H9 (cell line): ENCODE data around the gene MRPL36. TPM values are rescaled to one million over a fixed set of nuclear protein-coding genes. Genes with fewer than 3 reads are reported as not detected.

Experiments used
- DNase-seq: peaks from one replicate; pipeline ENCODE4 v3.0.0-alpha.2; 2017
- H2AFZ ChIP-seq: one replicate; pipeline ENCODE4 v1.6.1; 2013; ENCODE audit warnings: mild to moderate bottlenecking, low read length, control low read depth, moderate library complexity
- H2AK5ac ChIP-seq: 2 replicates; pipeline ENCODE4 v1.6.1; 2013; ENCODE audit warnings: low read length, control low read depth, mixed read lengths; ENCODE audit not compliant: insufficient read length
- H2BK120ac ChIP-seq: one replicate; pipeline ENCODE4 v1.6.1; 2013; ENCODE audit warnings: low read depth, mild to moderate bottlenecking, low read length, control low read depth, inconsistent platforms; ENCODE audit not compliant: poor library complexity, severe bottlenecking
- H2BK12ac ChIP-seq: 2 replicates; pipeline ENCODE4 v1.6.1; 2013; ENCODE audit warnings: low read length, control low read depth, mixed read lengths, low read depth; ENCODE audit not compliant: insufficient read length
- H2BK15ac ChIP-seq: 2 replicates; pipeline ENCODE4 v1.6.1; 2013; ENCODE audit warnings: low read depth, low read length, control low read depth
- H2BK20ac ChIP-seq: one replicate; pipeline ENCODE4 v1.6.1; 2013; ENCODE audit warnings: low read depth, mild to moderate bottlenecking, low read length, control low read depth, inconsistent platforms; ENCODE audit not compliant: poor library complexity, severe bottlenecking
- H2BK5ac ChIP-seq: 2 replicates; pipeline ENCODE4 v1.6.1; 2013; ENCODE audit warnings: low read length, control low read depth, mixed read lengths; ENCODE audit not compliant: insufficient read length
- H3K14ac ChIP-seq: 2 replicates; pipeline ENCODE4 v1.6.1; 2013; ENCODE audit warnings: low read length, control low read depth; ENCODE audit not compliant: insufficient read depth
- H3K18ac ChIP-seq: 2 replicates; pipeline ENCODE4 v1.6.1; 2013; ENCODE audit warnings: low read depth, mild to moderate bottlenecking, mixed read lengths, low read length, control low read depth; ENCODE audit not compliant: insufficient read length
- H3K23ac ChIP-seq: 2 replicates; pipeline ENCODE4 v1.6.1; 2013; ENCODE audit warnings: low read length, control low read depth, mixed read lengths, low read depth; ENCODE audit not compliant: insufficient read length
- H3K23me2 ChIP-seq: 2 replicates; pipeline ENCODE4 v1.6.1; 2013; ENCODE audit warnings: low read depth, mild to moderate bottlenecking, mixed read lengths, low read length, control low read depth; ENCODE audit not compliant: insufficient read length, poor library complexity, severe bottlenecking
- H3K27ac ChIP-seq: 2 replicates; pipeline ENCODE4 v1.5.1; 2013; ENCODE audit warnings: low read length, control low read depth, mixed read lengths, low read depth; ENCODE audit not compliant: insufficient read length
- H3K27me3 ChIP-seq: 2 replicates; pipeline ENCODE4 v1.6.1; 2013; ENCODE audit warnings: low read length, control low read depth, inconsistent platforms; ENCODE audit not compliant: insufficient read depth
- H3K4ac ChIP-seq: 2 replicates; pipeline ENCODE4 v1.6.1; 2013; ENCODE audit warnings: low read depth, mild to moderate bottlenecking, control low read depth, inconsistent platforms, low read length, moderate library complexity
- H3K4me1 ChIP-seq: 2 replicates; pipeline ENCODE4 v1.6.1; 2013; ENCODE audit warnings: low read length, control low read depth, inconsistent platforms; ENCODE audit not compliant: insufficient read depth
- H3K4me2 ChIP-seq: 2 replicates; pipeline ENCODE4 v1.6.1; 2013; ENCODE audit warnings: low read length, control low read depth, mixed read lengths; ENCODE audit not compliant: insufficient read length, insufficient read depth
- H3K56ac ChIP-seq: 2 replicates; pipeline ENCODE4 v1.6.1; 2013; ENCODE audit warnings: low read depth, mild to moderate bottlenecking, mixed read lengths, low read length, control low read depth; ENCODE audit not compliant: insufficient read length
- H3K79me1 ChIP-seq: 2 replicates; pipeline ENCODE4 v1.6.1; 2013; ENCODE audit warnings: low read depth, mild to moderate bottlenecking, moderate library complexity, low read length, control low read depth, inconsistent platforms; ENCODE audit not compliant: insufficient read depth, poor library complexity, severe bottlenecking
- H3K79me2 ChIP-seq: 2 replicates; pipeline ENCODE4 v1.6.1; 2013; ENCODE audit warnings: low read length, control low read depth, inconsistent platforms; ENCODE audit not compliant: insufficient read depth
- H3K9ac ChIP-seq: 2 replicates; pipeline ENCODE4 v1.6.1; 2013; ENCODE audit warnings: low read length, control low read depth, mixed read lengths; ENCODE audit not compliant: insufficient read length; ENCODE audit errors: extremely low read depth
- H3K9me3 ChIP-seq: one replicate; pipeline ENCODE4 v1.6.1; 2013; ENCODE audit warnings: low read depth, low read length, inconsistent platforms; ENCODE audit not compliant: control insufficient read depth
- H3T11ph ChIP-seq: one replicate; pipeline ENCODE4 v1.6.1; 2013; ENCODE audit warnings: mild to moderate bottlenecking, low read length, control low read depth, inconsistent platforms
- H4K20me1 ChIP-seq: one replicate; pipeline ENCODE4 v1.6.1; 2013; ENCODE audit not compliant: control insufficient read depth, insufficient read length, insufficient read depth
- H4K5ac ChIP-seq: 2 replicates; pipeline ENCODE4 v1.6.1; 2013; ENCODE audit warnings: low read depth, mild to moderate bottlenecking, mixed read lengths, low read length, control low read depth; ENCODE audit not compliant: insufficient read length
- H4K8ac ChIP-seq: replicated peaks from 2 replicates; pipeline ENCODE4 v1.6.1; 2013; ENCODE audit warnings: low read length, control low read depth, mixed read lengths, low read depth; ENCODE audit not compliant: insufficient read length
- H4K91ac ChIP-seq: 2 replicates; pipeline ENCODE4 v1.6.1; 2013; ENCODE audit warnings: low read depth, mild to moderate bottlenecking, moderate library complexity, mixed read lengths, low read length, control low read depth; ENCODE audit not compliant: insufficient read length
- H3K27ac Mint-ChIP-seq, 3 experiments: 2 replicates in 2 of 3; 3 replicates in 1 of 3; pipeline ENCODE4 v1.8.0; 2020 to 2021; ENCODE audit warnings: mixed read lengths in 3 of 3, mild to moderate bottlenecking in 1 of 3, moderate library complexity in 1 of 3
- H3K27me3 Mint-ChIP-seq: 2 replicates; pipeline ENCODE4 v1.8.0; 2021; ENCODE audit warnings: low read depth, mild to moderate bottlenecking, moderate library complexity, mixed read lengths
- H3K36me3 Mint-ChIP-seq, 3 experiments: 2 replicates in 2 of 3; 3 replicates in 1 of 3; pipeline ENCODE4 v1.8.0; 2020 to 2021; ENCODE audit warnings: low read depth in 3 of 3, mixed read lengths in 3 of 3; ENCODE audit not compliant: insufficient read depth in 1 of 3
- H3K4me1 Mint-ChIP-seq, 2 experiments: 2 replicates each; pipeline ENCODE4 v1.8.0; 2020; ENCODE audit warnings: mixed read lengths in 2 of 2
- H3K4me3 Mint-ChIP-seq, 2 experiments: 2 replicates in 1 of 2; 3 replicates in 1 of 2; pipeline ENCODE4 v1.8.0; 2020 to 2021; ENCODE audit warnings: mild to moderate bottlenecking in 2 of 2, mixed read lengths in 2 of 2, moderate library complexity in 1 of 2
- H3K9me3 Mint-ChIP-seq, 2 experiments: 2 replicates in 1 of 2; 3 replicates in 1 of 2; pipeline ENCODE4 v1.8.0; 2020; ENCODE audit warnings: mild to moderate bottlenecking in 2 of 2, mixed read lengths in 2 of 2, moderate library complexity in 1 of 2
- WGBS: extraction: QIAGEN DNeasy Blood & Tissue Kit; methylation state at CpG from one replicate; pipeline ENCODE4 v1.1.7; 2013; ENCODE audit warnings: missing lambda C conversion rate, low lambda C conversion rate, mixed read lengths; ENCODE audit not compliant: insufficient read length; ENCODE audit errors: extremely low coverage; 5-methylcytosine and 5-hydroxymethylcytosine counted together
- total RNA-seq: library from RNA; stranded (reverse); gene quantifications from 2 replicates; pipeline ENCODE4 v1.2.1, GENCODE V29; 2021
- TF ChIP-seq, protein P1 (sequence below): fragments of 200-600 bp; sonication (generic); conservative IDR thresholded peaks from 3 replicates; pipeline ENCODE4 v1.8.0; 2021; ENCODE audit warnings: antibody characterized with exemption, mild to moderate bottlenecking

The MRPL36 gene
- total RNA-seq, 1 experiment from 2014 or later: 67.3 TPM

- Histone ChIP-seq H4K5ac (no peak overlapping the region), H3K9ac (no peak overlapping the region), H3T11ph (no peak overlapping the region), H3K18ac (no peak overlapping the region), H2BK5ac (no peak overlapping the region), H2AFZ (no peak overlapping the region), H3K23ac (no peak overlapping the region), H3K56ac (no peak overlapping the region), H3K23me2 (no peaks in the 10 kb centered on the region), H3K4me1 (no peaks in the 10 kb centered on the region; the same call in 1 of the 2 replicates), H2BK12ac (no peak overlapping the region), H3K79me1 (no peaks in the 10 kb centered on the region), H3K27me3 (no peaks in the 10 kb centered on the region; the same call in 1 of the 2 replicates), H2BK120ac (no peak overlapping the region), H3K4me2 (no peak overlapping the region), H3K4ac (no peak overlapping the region), H2BK20ac (no peak overlapping the region), H4K8ac (no peak overlapping the region), H4K20me1 (no peaks in the 10 kb centered on the region), H2AK5ac (no peak overlapping the region), H4K91ac (no peak overlapping the region), H3K79me2 (no peaks in the 10 kb centered on the region), H3K14ac (no peak overlapping the region; the same call in 1 of the 2 replicates), H3K9me3 (no peaks in the 10 kb centered on the region), H3K27ac (no peak overlapping the region), H2BK15ac (no peak overlapping the region)
- TF ChIP-seq, protein P1, sequence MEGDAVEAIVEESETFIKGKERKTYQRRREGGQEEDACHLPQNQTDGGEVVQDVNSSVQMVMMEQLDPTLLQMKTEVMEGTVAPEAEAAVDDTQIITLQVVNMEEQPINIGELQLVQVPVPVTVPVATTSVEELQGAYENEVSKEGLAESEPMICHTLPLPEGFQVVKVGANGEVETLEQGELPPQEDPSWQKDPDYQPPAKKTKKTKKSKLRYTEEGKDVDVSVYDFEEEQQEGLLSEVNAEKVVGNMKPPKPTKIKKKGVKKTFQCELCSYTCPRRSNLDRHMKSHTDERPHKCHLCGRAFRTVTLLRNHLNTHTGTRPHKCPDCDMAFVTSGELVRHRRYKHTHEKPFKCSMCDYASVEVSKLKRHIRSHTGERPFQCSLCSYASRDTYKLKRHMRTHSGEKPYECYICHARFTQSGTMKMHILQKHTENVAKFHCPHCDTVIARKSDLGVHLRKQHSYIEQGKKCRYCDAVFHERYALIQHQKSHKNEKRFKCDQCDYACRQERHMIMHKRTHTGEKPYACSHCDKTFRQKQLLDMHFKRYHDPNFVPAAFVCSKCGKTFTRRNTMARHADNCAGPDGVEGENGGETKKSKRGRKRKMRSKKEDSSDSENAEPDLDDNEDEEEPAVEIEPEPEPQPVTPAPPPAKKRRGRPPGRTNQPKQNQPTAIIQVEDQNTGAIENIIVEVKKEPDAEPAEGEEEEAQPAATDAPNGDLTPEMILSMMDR: no peak
- Mint-ChIP-seq H3K9me3 (no peaks in the 10 kb centered on the region), H3K36me3 (no peaks in the 10 kb centered on the region), H3K27me3 (peaks cover 11% of the 10 kb centered on the region), H3K27ac (peak overlapping the region in 1 of 3 experiments; percentile 27; a peak in 1 of 7 replicates), H3K4me1 (peaks cover 7 to 13% of the 10 kb centered on the region in 2 experiments; a peak in 3 of 4 replicates), H3K4me3 (no peak overlapping the region)
- no CpG with 5 or more reads among the region's 15 CpGs for WGBS
- peak; percentile 25 for DNase-seq
Observed at GRCh38 chr5:1765141-1765879, 34.3 kb downstream of the MRPL36 start.
